Loucy (cell line): ENCODE data around the gene TNC.

Experiments
- H2AFZ ChIP-seq: fragments of 200-600 bp; sonication (generic); 2 replicates; pipeline ENCODE4 v1.6.0; 2016; ENCODE audit warnings: antibody characterized with exemption, mild to moderate bottlenecking, low read length, moderate library complexity
- H3F3A ChIP-seq: fragments of 200-600 bp; 2 replicates; pipeline ENCODE4 v1.6.0; 2016; ENCODE audit warnings: antibody characterized with exemption, low read depth, mild to moderate bottlenecking
- H3K27me3 ChIP-seq: fragments of 200-600 bp; sonication (generic); 2 replicates; pipeline ENCODE4 v1.6.1; 2014; ENCODE audit warnings: low read length, mild to moderate bottlenecking; ENCODE audit not compliant: insufficient read depth, poor library complexity, severe bottlenecking
- H3K36me3 ChIP-seq: fragments of 200-600 bp; sonication (generic); 2 replicates; pipeline ENCODE4 v1.6.1; 2016; ENCODE audit warnings: low read length; ENCODE audit not compliant: insufficient read depth
- H3K4me1 ChIP-seq: fragments of 200-600 bp; sonication (generic); 2 replicates; pipeline ENCODE4 v1.5.1; 2014; ENCODE audit warnings: low read length, mild to moderate bottlenecking; ENCODE audit not compliant: insufficient read depth, poor library complexity, severe bottlenecking
- H3K4me2 ChIP-seq: fragments of 200-600 bp; sonication (generic); 2 replicates; pipeline ENCODE4 v1.6.0; 2014; ENCODE audit warnings: antibody characterized with exemption, low read length, low read depth, mild to moderate bottlenecking; ENCODE audit not compliant: poor library complexity, severe bottlenecking
- H3K4me3 ChIP-seq: fragments of 200-600 bp; sonication (generic); 2 replicates; pipeline ENCODE4 v1.5.1; 2014; ENCODE audit warnings: low read length, mild to moderate bottlenecking, mixed read lengths; ENCODE audit not compliant: poor library complexity, severe bottlenecking
- H3K79me2 ChIP-seq: fragments of 200-600 bp; sonication (generic); 2 replicates; pipeline ENCODE4 v1.6.1; 2014; ENCODE audit warnings: low read length; ENCODE audit not compliant: insufficient read depth
- H3K9ac ChIP-seq: fragments of 200-600 bp; sonication (generic); 2 replicates; pipeline ENCODE4 v1.6.0; 2014; ENCODE audit warnings: mild to moderate bottlenecking, low read depth, low read length, moderate library complexity; ENCODE audit not compliant: poor library complexity, severe bottlenecking
- H3K9me2 ChIP-seq: fragments of 200-600 bp; sonication (generic); replicated peaks from 2 replicates; pipeline ENCODE4 v1.6.1; 2016; ENCODE audit warnings: low read depth, low read length, mixed read lengths
- H3K9me3 ChIP-seq: fragments of 200-600 bp; sonication (generic); 2 replicates; pipeline ENCODE4 v1.6.1; 2014; ENCODE audit warnings: mild to moderate bottlenecking, antibody characterized with exemption, low read length, low read depth; ENCODE audit not compliant: insufficient read depth
- H4K20me1 ChIP-seq: fragments of 200-600 bp; sonication (generic); 2 replicates; pipeline ENCODE4 v1.6.0; 2014; ENCODE audit warnings: antibody characterized with exemption, low read length, mild to moderate bottlenecking; ENCODE audit not compliant: insufficient read depth, poor library complexity, severe bottlenecking
- CTCF ChIP-seq: fragments of 200-600 bp; sonication (generic); conservative IDR thresholded peaks from 2 replicates; pipeline ENCODE4 v1.5.1; 2014; ENCODE audit warnings: mild to moderate bottlenecking, antibody characterized with exemption, low read length
- EZH2phosphoT487 ChIP-seq: fragments of 200-600 bp; IDR thresholded peaks from 2 replicates; pipeline ENCODE4 v1.6.1; 2018; ENCODE audit warnings: antibody characterized with exemption, mild to moderate bottlenecking, moderate library complexity, borderline replicate concordance

The TNC gene

GRCh38 chr9:115042781-115043509 lies 75.0 kb downstream of the TNC start:
- H3K27me3 ChIP-seq = no peaks in the 10 kb centered on the region
- H3K79me2 ChIP-seq = no peaks in the 10 kb centered on the region
- no peaks in the 10 kb centered on the region for H3F3A ChIP-seq
- no peaks in the 10 kb centered on the region for H3K9me2 ChIP-seq
- H3K36me3 ChIP-seq = no peaks in the 10 kb centered on the region
- no peaks in the 10 kb centered on the region for H3K9me3 ChIP-seq
- H4K20me1 ChIP-seq = no peaks in the 10 kb centered on the region
- H3K4me1 ChIP-seq = no peaks in the 10 kb centered on the region
- no peak for TF ChIP-seq CTCF
- TF ChIP-seq EZH2phosphoT487 = no peak
- no peak overlapping the region for H2AFZ ChIP-seq
- no peak overlapping the region for H3K9ac ChIP-seq
- H3K4me3 ChIP-seq = no peak overlapping the region
- no peak overlapping the region for H3K4me2 ChIP-seq

GRCh38 chr9:115039516-115040120 lies 78.3 kb downstream of the TNC start:
- no peaks in the 10 kb centered on the region for H3K9me2 ChIP-seq
- H3F3A ChIP-seq = no peaks in the 10 kb centered on the region
- no peaks in the 10 kb centered on the region for H4K20me1 ChIP-seq
- H3K79me2 ChIP-seq = no peaks in the 10 kb centered on the region
- H2AFZ ChIP-seq = no peak overlapping the region
- H3K4me3 ChIP-seq = no peak overlapping the region
- H3K4me1 ChIP-seq = no peaks in the 10 kb centered on the region
- no peaks in the 10 kb centered on the region for H3K27me3 ChIP-seq
- H3K9ac ChIP-seq = no peak overlapping the region
- H3K9me3 ChIP-seq = no peaks in the 10 kb centered on the region
- TF ChIP-seq CTCF (no peak), EZH2phosphoT487 (no peak)
- no peaks in the 10 kb centered on the region for H3K36me3 ChIP-seq
- no peak overlapping the region for H3K4me2 ChIP-seq

GRCh38 chr9:115038178-115038577 lies 79.8 kb downstream of the TNC start:
- H3K4me3 ChIP-seq = no peak overlapping the region
- H3K9me3 ChIP-seq = no peaks in the 10 kb centered on the region
- H3F3A ChIP-seq = no peaks in the 10 kb centered on the region
- H3K4me2 ChIP-seq = no peak overlapping the region
- no peaks in the 10 kb centered on the region for H4K20me1 ChIP-seq
- no peaks in the 10 kb centered on the region for H3K4me1 ChIP-seq
- TF ChIP-seq EZH2phosphoT487 = no peak
- no peak for TF ChIP-seq CTCF
- H3K27me3 ChIP-seq = no peaks in the 10 kb centered on the region
- no peaks in the 10 kb centered on the region for H3K79me2 ChIP-seq
- H2AFZ ChIP-seq = no peak overlapping the region
- H3K9me2 ChIP-seq = no peaks in the 10 kb centered on the region
- H3K36me3 ChIP-seq = no peaks in the 10 kb centered on the region
- H3K9ac ChIP-seq = no peak overlapping the region
